ENCODE results near the gene SLC16A14. TPM values are rescaled to one million over a fixed set of nuclear protein-coding genes. Genes with fewer than 3 reads are reported as not detected.

Gene SLC16A14
- total and polyA plus RNA-seq, 2 donors: 3.5 to 4.4 TPM

- WGBS: 92% methylated on average over 2 of the region's 2 CpGs
- Histone ChIP-seq H3K4me3 (ENCODE audit: low read length in 2 of 2) (no peak overlapping the region), H3K9me3 (ENCODE audit: control insufficient read depth in 2 of 2, insufficient read depth in 1 of 2, low read length in 1 of 2) (no peaks in the 10 kb centered on the region), H3K27ac (ENCODE audit: low read depth in 1 of 2, low read length in 1 of 2) (no peak overlapping the region), H3K27me3 (ENCODE audit: control insufficient read depth in 2 of 2, insufficient read depth in 1 of 2, low read length in 1 of 2) (no peaks in the 10 kb centered on the region), H3K36me3 (ENCODE audit: control insufficient read depth in 2 of 2, insufficient read depth in 2 of 2, low read length in 1 of 2) (no peaks in the 10 kb centered on the region), H3K4me1 (ENCODE audit: control insufficient read depth in 2 of 2, insufficient read depth in 2 of 2, low read length in 2 of 2) (no peaks in the 10 kb centered on the region)
- DNase-seq (ENCODE audit: low read depth in 6 of 9, low spot score in 9 of 9): no peak
These were observed 8.1 kb upstream of the SLC16A14 start for GRCh38 chr2:230076819-230077218.

DNA sequence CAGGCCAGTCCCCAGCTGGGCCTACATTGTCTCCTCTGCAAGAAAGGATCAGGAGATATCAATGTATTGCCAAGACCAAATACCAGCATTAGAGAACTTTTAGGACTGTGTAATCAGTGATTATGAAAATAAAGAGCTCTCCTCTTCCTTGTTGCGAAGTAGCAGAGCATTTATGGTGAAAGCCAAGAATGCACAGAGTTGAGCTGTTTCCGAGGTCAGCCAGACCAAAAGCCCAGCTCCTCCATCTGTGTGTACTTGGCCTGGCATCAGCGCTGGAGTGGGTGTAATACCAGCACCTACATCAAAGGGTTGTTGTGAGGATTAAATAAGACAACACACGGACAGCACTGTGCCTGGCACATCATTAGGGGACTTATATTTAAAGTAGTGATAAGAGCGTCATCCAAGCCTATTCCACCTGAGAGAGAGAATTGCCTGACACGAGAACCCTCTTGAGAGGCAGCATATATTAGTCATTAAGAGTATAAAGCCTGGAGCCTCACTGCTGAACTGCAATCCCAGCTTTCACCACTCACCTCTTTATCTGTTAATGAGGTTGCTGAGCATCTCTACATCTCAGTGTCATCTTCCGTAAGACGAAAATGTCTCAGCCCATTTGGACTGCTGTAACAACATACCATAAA, 7.4 kb upstream of the SLC16A14 start:
- H3K9me3 ChIP-seq (ENCODE audit: control insufficient read depth in 2 of 2, insufficient read depth in 1 of 2, low read length in 1 of 2): no peaks in the 10 kb centered on the region
- DNase-seq (ENCODE audit: low read depth in 6 of 9, low spot score in 9 of 9): no peak
- WGBS: 92% methylated on average over 8 of the region's 8 CpGs
- no peaks in the 10 kb centered on the region for H3K36me3 ChIP-seq (ENCODE audit: control insufficient read depth in 2 of 2, insufficient read depth in 2 of 2, low read length in 1 of 2)
- H3K27ac ChIP-seq (ENCODE audit: low read depth in 1 of 2, low read length in 1 of 2): no peak overlapping the region
- H3K4me1 ChIP-seq (ENCODE audit: control insufficient read depth in 2 of 2, insufficient read depth in 2 of 2, low read length in 2 of 2): no peaks in the 10 kb centered on the region
- no peaks in the 10 kb centered on the region for H3K27me3 ChIP-seq (ENCODE audit: control insufficient read depth in 2 of 2, insufficient read depth in 1 of 2, low read length in 1 of 2)
- H3K4me3 ChIP-seq (ENCODE audit: low read length in 2 of 2): no peak overlapping the region

- DNase-seq (ENCODE audit: low read depth in 6 of 9, low spot score in 9 of 9): no peak
- WGBS: 98% methylated on average over 7 of the region's 7 CpGs
- Histone ChIP-seq H3K4me1 (ENCODE audit: control insufficient read depth in 2 of 2, insufficient read depth in 2 of 2, low read length in 2 of 2) (peaks cover 5 to 13% of the 10 kb centered on the region in 2 donors), H3K4me3 (ENCODE audit: low read length in 2 of 2) (no peak overlapping the region), H3K9me3 (ENCODE audit: control insufficient read depth in 2 of 2, insufficient read depth in 1 of 2, low read length in 1 of 2) (peaks cover 0 to 2% of the 10 kb centered on the region in 2 donors), H3K27me3 (ENCODE audit: control insufficient read depth in 2 of 2, insufficient read depth in 1 of 2, low read length in 1 of 2) (peaks cover 3 to 33% of the 10 kb centered on the region in 2 donors), H3K27ac (ENCODE audit: low read depth in 1 of 2, low read length in 1 of 2) (no peak overlapping the region), H3K36me3 (ENCODE audit: control insufficient read depth in 2 of 2, insufficient read depth in 2 of 2, low read length in 1 of 2) (no peaks in the 10 kb centered on the region)
These were observed 2.7 kb upstream of the SLC16A14 start for GRCh38 chr2:230071421-230071820.

GRCh38 chr2:230069402-230069801, 678 bp upstream of the SLC16A14 start:
- H3K27me3 ChIP-seq (ENCODE audit: control insufficient read depth in 2 of 2, insufficient read depth in 1 of 2, low read length in 1 of 2): peaks cover 3 to 35% of the 10 kb centered on the region in 2 donors
- H3K27ac ChIP-seq (ENCODE audit: low read depth in 1 of 2, low read length in 1 of 2): no peak overlapping the region
- no peaks in the 10 kb centered on the region for H3K36me3 ChIP-seq (ENCODE audit: control insufficient read depth in 2 of 2, insufficient read depth in 2 of 2, low read length in 1 of 2)
- 95% methylated on average over 6 of the region's 6 CpGs for WGBS
- peaks cover 5 to 13% of the 10 kb centered on the region in 2 donors for H3K4me1 ChIP-seq (ENCODE audit: control insufficient read depth in 2 of 2, insufficient read depth in 2 of 2, low read length in 2 of 2)
- no peak for DNase-seq (ENCODE audit: low read depth in 6 of 9, low spot score in 9 of 9)
- peaks cover 0 to 2% of the 10 kb centered on the region in 2 donors for H3K9me3 ChIP-seq (ENCODE audit: control insufficient read depth in 2 of 2, insufficient read depth in 1 of 2, low read length in 1 of 2)
- no peak overlapping the region for H3K4me3 ChIP-seq (ENCODE audit: low read length in 2 of 2)

GRCh38 chr2:230068016-230068650, 591 bp downstream of the SLC16A14 start:
- peak in 8 of 9 donors; percentile 4 to 64 (median 24) for DNase-seq (ENCODE audit: low read depth in 6 of 9, low spot score in 9 of 9)
- Histone ChIP-seq H3K27ac (ENCODE audit: low read depth in 1 of 2, low read length in 1 of 2) (peak overlapping the region; percentile 52 to 57), H3K4me1 (ENCODE audit: control insufficient read depth in 2 of 2, insufficient read depth in 2 of 2, low read length in 2 of 2) (peaks cover 5 to 13% of the 10 kb centered on the region in 2 donors), H3K27me3 (ENCODE audit: control insufficient read depth in 2 of 2, insufficient read depth in 1 of 2, low read length in 1 of 2) (peaks cover 3 to 35% of the 10 kb centered on the region in 2 donors), H3K4me3 (ENCODE audit: low read length in 2 of 2) (peak overlapping the region; percentile 44 to 64), H3K9me3 (ENCODE audit: control insufficient read depth in 2 of 2, insufficient read depth in 1 of 2, low read length in 1 of 2) (peaks cover 0 to 2% of the 10 kb centered on the region in 2 donors), H3K36me3 (ENCODE audit: control insufficient read depth in 2 of 2, insufficient read depth in 2 of 2, low read length in 1 of 2) (no peaks in the 10 kb centered on the region)
- under 1% methylated on average over 60 of the region's 60 CpGs for WGBS

DNA sequence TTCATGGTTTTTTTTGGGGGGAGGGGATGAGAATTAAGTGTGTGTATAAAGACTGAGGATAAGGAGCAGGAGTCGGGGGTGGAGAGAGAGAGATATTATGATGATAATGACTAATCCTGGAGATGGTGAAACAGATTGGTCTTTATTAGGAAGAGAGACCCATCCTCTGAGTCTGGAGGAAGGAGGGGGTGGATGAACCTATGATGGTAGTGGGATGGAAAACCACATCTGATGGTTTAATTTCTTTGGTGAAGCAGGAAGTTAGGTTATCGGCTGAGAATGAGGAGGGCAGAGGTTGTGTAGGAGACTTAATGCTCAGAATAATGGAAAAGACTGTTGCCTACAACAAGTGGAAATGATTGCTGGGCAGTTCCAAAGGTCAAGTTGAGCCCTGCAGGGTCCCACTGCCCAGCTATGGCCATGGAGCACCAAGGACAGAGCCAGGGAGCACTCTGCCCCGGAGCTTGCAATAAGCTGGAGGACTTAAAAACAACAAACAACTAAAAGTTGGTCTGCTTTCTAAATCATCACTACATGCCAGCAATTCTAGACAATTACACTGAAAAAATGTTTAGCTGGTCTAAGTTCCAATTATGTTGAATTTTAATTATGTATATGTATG, 7.9 kb downstream of the SLC16A14 start:
- 65% methylated on average over 3 of the region's 3 CpGs for WGBS
- peak in 1 of 9 donors; percentile 6 for DNase-seq (ENCODE audit: low read depth in 6 of 9, low spot score in 9 of 9)
- H3K27ac ChIP-seq (ENCODE audit: low read depth in 1 of 2, low read length in 1 of 2): no peak overlapping the region
- H3K4me1 ChIP-seq (ENCODE audit: control insufficient read depth in 2 of 2, insufficient read depth in 2 of 2, low read length in 2 of 2): no peaks in the 10 kb centered on the region
- no peaks in the 10 kb centered on the region for H3K27me3 ChIP-seq (ENCODE audit: control insufficient read depth in 2 of 2, insufficient read depth in 1 of 2, low read length in 1 of 2)
- no peaks in the 10 kb centered on the region for H3K36me3 ChIP-seq (ENCODE audit: control insufficient read depth in 2 of 2, insufficient read depth in 2 of 2, low read length in 1 of 2)
- H3K4me3 ChIP-seq (ENCODE audit: low read length in 2 of 2): no peak overlapping the region
- H3K9me3 ChIP-seq (ENCODE audit: control insufficient read depth in 2 of 2, insufficient read depth in 1 of 2, low read length in 1 of 2): peaks cover 0 to 2% of the 10 kb centered on the region in 2 donors

DNA sequence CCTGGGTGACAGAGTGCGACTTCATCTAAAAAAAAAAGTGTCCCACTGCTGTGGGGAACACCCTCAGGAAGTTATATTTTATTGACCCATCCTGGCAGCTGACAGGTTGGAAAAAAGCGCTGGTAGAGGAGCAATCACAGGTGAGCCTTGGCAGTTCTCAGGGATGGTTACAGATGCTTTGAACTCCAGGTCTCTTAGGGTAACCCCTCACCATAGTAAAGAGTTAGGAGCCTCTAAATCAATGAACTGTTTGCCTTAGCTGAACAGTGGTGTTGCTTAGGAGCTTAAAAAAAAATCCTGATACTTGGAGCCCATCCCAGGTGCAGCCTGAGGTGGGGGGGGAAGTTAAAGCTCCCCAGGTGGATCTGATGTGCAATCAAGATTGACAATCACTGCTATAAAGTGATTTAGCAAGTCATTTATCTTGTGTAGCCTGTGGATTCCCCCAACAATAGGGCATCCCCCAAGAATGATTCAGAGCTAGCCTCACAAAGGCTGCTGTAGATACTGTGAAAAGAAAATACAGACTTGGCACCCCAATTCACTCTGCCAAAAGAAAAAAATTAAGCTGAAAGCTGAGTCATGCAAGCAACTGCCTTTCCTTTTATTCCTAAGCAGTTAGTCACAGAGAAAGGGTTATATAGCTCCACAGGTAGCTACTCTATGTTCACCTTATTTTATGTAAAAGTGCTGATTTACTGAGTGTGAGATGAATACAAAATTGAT, 14.8 kb downstream of the SLC16A14 start:
- Histone ChIP-seq H3K4me1 (ENCODE audit: control insufficient read depth in 2 of 2, insufficient read depth in 2 of 2, low read length in 2 of 2) (no peaks in the 10 kb centered on the region), H3K27me3 (ENCODE audit: control insufficient read depth in 2 of 2, insufficient read depth in 1 of 2, low read length in 1 of 2) (no peaks in the 10 kb centered on the region), H3K27ac (ENCODE audit: low read depth in 1 of 2, low read length in 1 of 2) (no peak overlapping the region), H3K4me3 (ENCODE audit: low read length in 2 of 2) (no peak overlapping the region), H3K36me3 (ENCODE audit: control insufficient read depth in 2 of 2, insufficient read depth in 2 of 2, low read length in 1 of 2) (no peaks in the 10 kb centered on the region), H3K9me3 (ENCODE audit: control insufficient read depth in 2 of 2, insufficient read depth in 1 of 2, low read length in 1 of 2) (peaks cover 0 to under 1% of the 10 kb centered on the region in 2 donors)
- no peak for DNase-seq (ENCODE audit: low read depth in 6 of 9, low spot score in 9 of 9)
- 98% methylated on average over 2 of the region's 2 CpGs for WGBS

DNA sequence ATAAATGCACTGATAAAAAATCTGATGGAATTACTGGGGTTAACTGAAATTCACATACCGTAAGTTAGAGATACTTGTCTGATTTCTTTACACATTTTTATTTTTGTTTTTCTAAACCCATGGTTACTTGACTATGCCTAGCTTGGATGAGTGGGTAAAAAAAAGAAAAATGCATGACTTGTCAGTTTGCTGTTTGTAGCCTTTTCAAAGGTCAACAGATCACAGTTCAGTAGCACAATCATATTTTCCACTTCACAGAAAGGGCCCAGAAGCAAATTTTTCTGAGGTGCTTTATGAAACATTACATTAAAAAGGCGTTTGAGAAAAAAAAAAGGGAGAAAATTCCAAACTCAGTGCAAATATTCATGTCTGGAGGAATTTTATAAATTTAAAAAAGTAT, 16.4 kb downstream of the SLC16A14 start:
- H3K27me3 ChIP-seq (ENCODE audit: control insufficient read depth in 2 of 2, insufficient read depth in 1 of 2, low read length in 1 of 2): no peaks in the 10 kb centered on the region
- H3K27ac ChIP-seq (ENCODE audit: low read depth in 1 of 2, low read length in 1 of 2): no peak overlapping the region
- H3K4me3 ChIP-seq (ENCODE audit: low read length in 2 of 2): no peak overlapping the region
- no peak for DNase-seq (ENCODE audit: low read depth in 6 of 9, low spot score in 9 of 9)
- no peaks in the 10 kb centered on the region for H3K4me1 ChIP-seq (ENCODE audit: control insufficient read depth in 2 of 2, insufficient read depth in 2 of 2, low read length in 2 of 2)
- WGBS: 96% methylated on average over 2 of the region's 2 CpGs
- no peaks in the 10 kb centered on the region for H3K36me3 ChIP-seq (ENCODE audit: control insufficient read depth in 2 of 2, insufficient read depth in 2 of 2, low read length in 1 of 2)
- no peaks in the 10 kb centered on the region for H3K9me3 ChIP-seq (ENCODE audit: control insufficient read depth in 2 of 2, insufficient read depth in 1 of 2, low read length in 1 of 2)

DNA sequence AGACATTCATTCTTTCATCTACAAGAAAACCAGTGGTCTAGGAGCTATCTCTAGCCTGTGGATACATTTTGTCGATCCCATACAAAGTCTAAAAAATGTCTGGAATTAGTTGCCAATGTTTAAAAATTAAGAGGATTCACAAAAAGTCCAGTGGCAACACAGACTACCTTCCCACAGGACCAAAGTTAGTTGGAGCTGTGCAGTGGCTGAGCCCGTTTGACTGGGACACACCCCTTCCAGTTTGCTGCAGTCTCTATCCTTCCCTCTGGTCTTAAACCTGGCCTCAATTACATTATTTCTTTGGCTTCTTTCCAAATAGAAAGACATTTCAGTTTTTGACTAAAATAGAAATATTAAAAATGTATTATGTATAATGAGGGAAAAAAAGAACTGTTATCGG, 18.6 kb downstream of the SLC16A14 start:
- WGBS: 96% methylated on average over 3 of the region's 3 CpGs
- Histone ChIP-seq H3K4me1 (ENCODE audit: control insufficient read depth in 2 of 2, insufficient read depth in 2 of 2, low read length in 2 of 2) (no peaks in the 10 kb centered on the region), H3K27ac (ENCODE audit: low read depth in 1 of 2, low read length in 1 of 2) (no peak overlapping the region)

More for the DNA sequence above, 18.6 kb downstream of the SLC16A14 start:
- Histone ChIP-seq H3K36me3 (ENCODE audit: control insufficient read depth in 2 of 2, insufficient read depth in 2 of 2, low read length in 1 of 2) (no peaks in the 10 kb centered on the region), H3K27me3 (ENCODE audit: control insufficient read depth in 2 of 2, insufficient read depth in 1 of 2, low read length in 1 of 2) (no peaks in the 10 kb centered on the region), H3K4me3 (ENCODE audit: low read length in 2 of 2) (no peak overlapping the region), H3K9me3 (ENCODE audit: control insufficient read depth in 2 of 2, insufficient read depth in 1 of 2, low read length in 1 of 2) (no peaks in the 10 kb centered on the region)
- DNase-seq (ENCODE audit: low read depth in 6 of 9, low spot score in 9 of 9): no peak

Measured in thymus (tissue), 11 donors.